GM12875 (cell line): ENCODE results near the gene UEVLD.

Experiments used
- H3K4me3 ChIP-seq: one replicate; pipeline ENCODE4 v1.5.1; 2011; ENCODE audit warnings: low read depth, low read length, control low read depth
- CTCF ChIP-seq: IDR thresholded peaks from 2 replicates; pipeline ENCODE4 v1.5.1; 2011; ENCODE audit warnings: low read depth, mild to moderate bottlenecking, control low read depth, inconsistent platforms, low read length, moderate library complexity, borderline replicate concordance; ENCODE audit not compliant: insufficient read depth

The UEVLD gene

DNA sequence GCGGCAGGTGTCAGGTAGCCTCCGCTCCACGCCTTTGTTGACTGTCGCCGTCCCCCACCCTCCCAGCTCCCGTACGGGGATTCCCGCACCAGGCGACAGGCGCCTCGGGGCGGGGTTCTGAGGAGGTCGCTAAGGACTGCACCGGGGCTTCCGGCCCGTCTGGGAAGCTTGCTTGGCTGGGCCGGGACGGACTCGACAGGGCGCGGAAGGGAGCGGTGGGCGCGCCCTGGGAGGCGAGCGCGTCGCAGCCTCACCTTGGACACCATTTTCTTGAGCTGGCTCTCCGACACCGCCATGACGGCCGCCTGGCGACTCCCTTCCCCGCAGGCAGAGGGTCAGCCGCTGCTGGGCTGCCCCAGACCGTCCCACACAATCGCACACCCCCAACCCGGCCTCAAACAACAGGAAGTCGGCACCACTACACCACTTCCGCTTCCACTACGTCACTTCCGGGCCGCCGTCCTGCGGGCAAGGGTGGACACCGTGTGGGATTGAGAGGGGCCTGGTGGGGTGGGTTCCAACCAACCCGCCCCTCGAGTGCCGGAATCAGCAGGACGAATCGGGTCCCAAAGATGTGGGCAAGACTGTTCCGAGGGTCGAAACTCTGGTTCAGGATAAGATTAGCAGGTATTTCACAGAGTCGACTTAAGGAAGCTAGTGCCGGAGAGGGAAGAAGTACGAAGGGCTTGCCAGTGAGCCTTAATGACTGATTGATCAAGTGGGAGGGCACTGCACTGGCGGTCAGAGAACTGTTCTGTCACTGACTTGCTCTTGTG is 61.8 kb downstream of the UEVLD start, which contains the start of gene TSG101:
TSG101 (minus strand) TSS at position 422 of the 776 bp plus-strand sequence; CDS start at position 296, 126 bp downstream.
- no peak for TF ChIP-seq CTCF

GRCh38 chr11:18526130-18526520 is 62.4 kb downstream of the UEVLD start:
- no peak for TF ChIP-seq CTCF
- H3K4me3 ChIP-seq: peak overlapping the region; percentile 96

More for the DNA sequence above, 61.8 kb downstream of the UEVLD start, which contains the start of gene TSG101:
- peak within 1 kb of the TSS; percentile 96 for H3K4me3 ChIP-seq

DNA sequence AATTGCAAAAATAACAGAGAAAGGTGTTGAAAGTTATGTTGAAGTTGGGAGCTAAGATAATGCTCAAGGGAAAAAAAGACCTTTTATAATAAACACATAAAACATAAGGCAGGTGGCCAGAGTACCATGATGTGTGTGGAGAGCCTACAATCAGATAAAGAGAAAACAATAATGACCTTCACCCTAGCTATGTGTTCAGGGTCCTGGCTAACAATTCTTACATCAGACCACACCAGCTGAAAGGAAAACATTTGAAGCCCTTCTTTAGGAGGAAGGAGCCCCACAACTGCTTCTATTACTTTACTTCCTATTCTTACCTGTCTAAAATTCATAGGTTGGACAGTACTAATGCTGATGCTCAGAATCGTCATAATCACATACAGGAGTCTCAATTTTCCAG is 64.3 kb downstream of the UEVLD start:
- no peak overlapping the region for H3K4me3 ChIP-seq
- TF ChIP-seq CTCF: no peak

DNA sequence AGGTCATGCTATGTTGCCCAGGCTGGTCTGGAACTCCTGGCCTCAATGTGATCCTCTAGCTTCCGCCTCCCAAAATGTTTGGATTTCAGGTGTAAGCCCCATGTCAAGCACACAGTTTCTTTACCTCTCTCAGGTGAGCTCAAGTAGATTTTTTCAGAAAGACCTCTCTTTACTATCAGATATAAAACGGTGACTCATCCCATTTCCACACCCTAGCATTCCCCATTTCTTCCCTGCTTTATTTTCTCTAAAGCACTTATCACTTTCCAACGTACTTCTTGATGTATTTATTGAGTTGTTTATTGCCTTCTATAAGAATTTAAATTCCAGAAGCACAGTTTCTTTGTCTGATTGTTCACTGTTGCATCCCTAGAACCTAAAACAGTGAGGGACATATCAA is 65.5 kb downstream of the UEVLD start:
- no peak for TF ChIP-seq CTCF
- no peak overlapping the region for H3K4me3 ChIP-seq

DNA sequence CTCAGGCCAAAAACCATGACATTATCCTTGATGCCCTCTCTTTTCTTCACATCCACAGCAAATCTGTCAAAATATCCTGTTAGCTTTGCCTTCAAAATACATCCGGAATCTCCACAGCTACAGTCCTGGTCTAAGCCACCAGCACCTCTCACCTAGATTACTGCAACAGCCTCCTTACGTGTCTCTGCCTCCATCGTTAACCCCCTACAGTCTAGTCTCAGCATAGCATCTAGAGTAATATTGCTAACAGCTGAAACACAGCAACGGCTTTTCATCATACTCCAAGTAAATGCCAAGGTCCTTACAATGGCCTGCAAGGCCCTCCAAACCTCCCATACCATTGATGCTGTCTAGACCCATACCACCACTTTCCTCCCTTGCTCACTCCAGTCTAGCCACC is 66.1 kb downstream of the UEVLD start:
- H3K4me3 ChIP-seq: no peak overlapping the region
- peak; percentile 23; the same call in 1 of the 2 replicates for TF ChIP-seq CTCF

GRCh38 chr11:18521122-18521521 is 67.4 kb downstream of the UEVLD start:
- no peak overlapping the region for H3K4me3 ChIP-seq
- no peak for TF ChIP-seq CTCF

DNA sequence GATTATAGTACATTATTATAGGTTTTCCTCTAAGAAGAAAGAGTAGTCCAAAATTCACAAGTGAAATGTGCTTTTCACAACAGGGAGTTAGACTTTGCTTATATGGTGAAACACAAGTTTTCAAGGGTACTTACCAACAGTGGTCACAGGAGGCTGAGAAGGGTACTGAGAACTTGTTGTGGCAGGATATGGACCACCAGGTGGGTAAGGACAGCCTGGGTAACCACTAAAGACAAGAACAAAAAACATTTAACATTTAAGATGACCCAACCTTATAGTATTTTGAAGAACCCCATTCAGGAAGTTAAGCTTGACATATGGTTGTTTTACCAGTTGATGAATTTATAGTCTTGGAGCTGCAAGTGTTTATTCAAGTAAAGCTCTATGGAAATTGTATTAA is 86.2 kb downstream of the UEVLD start:
- TF ChIP-seq CTCF: no peak

More for the DNA sequence above, 86.2 kb downstream of the UEVLD start:
- no peak overlapping the region for H3K4me3 ChIP-seq
